HEK293 (cell line): ENCODE measurements around the gene CABLES2.
A peak's percentile ranks its signal among the peaks of the same experiment; 100 is the strongest.

Experiments used
- EGR2 ChIP-seq: fragments of 450-650 bp; formaldehyde crosslinking; IDR thresholded peaks from 2 replicates; pipeline ENCODE4 v1.5.1; 2016; ENCODE audit warnings: low read depth, missing biosample characterization, missing genetic modification characterization
- GLI2 ChIP-seq: fragments of 450-650 bp; formaldehyde crosslinking; IDR thresholded peaks from 2 replicates; pipeline ENCODE4; 2017; ENCODE audit warnings: missing biosample characterization, missing genetic modification characterization, low read depth, borderline replicate concordance
- GLIS1 ChIP-seq: fragments of 450-650 bp; formaldehyde crosslinking; IDR thresholded peaks from 2 replicates; pipeline ENCODE4 v1.5.1; 2016; ENCODE audit warnings: missing biosample characterization, missing genetic modification characterization
- KLF1 ChIP-seq: fragments of 450-650 bp; formaldehyde crosslinking; IDR thresholded peaks from 2 replicates; pipeline ENCODE4 v1.5.1; 2016; ENCODE audit warnings: missing biosample characterization, missing genetic modification characterization
- KLF10 ChIP-seq: fragments of 450-650 bp; IDR thresholded peaks from 2 replicates; pipeline ENCODE4 v1.5.1; 2018; ENCODE audit warnings: missing biosample characterization, mild to moderate bottlenecking, missing genetic modification characterization
- OVOL3 ChIP-seq: fragments of 450-650 bp; formaldehyde crosslinking; IDR thresholded peaks from 2 replicates; pipeline ENCODE4 v1.5.1; 2016; ENCODE audit warnings: missing biosample characterization, missing genetic modification characterization
- SCRT1 ChIP-seq: fragments of 450-650 bp; formaldehyde crosslinking; IDR thresholded peaks from 2 replicates; pipeline ENCODE4 v1.5.1; 2016; ENCODE audit warnings: missing biosample characterization, missing genetic modification characterization, borderline replicate concordance
- TSHZ1 ChIP-seq: fragments of 450-650 bp; formaldehyde crosslinking; IDR thresholded peaks from 2 replicates; pipeline ENCODE4 v1.5.1; 2016; ENCODE audit warnings: missing biosample characterization, missing genetic modification characterization, borderline replicate concordance
- ZBTB8A ChIP-seq: fragments of 450-650 bp; formaldehyde crosslinking; IDR thresholded peaks from 2 replicates; pipeline ENCODE4 v1.5.1; 2016; ENCODE audit warnings: missing biosample characterization, missing genetic modification characterization
- ZFP37 ChIP-seq: fragments of 450-650 bp; formaldehyde crosslinking; IDR thresholded peaks from 2 replicates; pipeline ENCODE4 v1.5.1; 2016; ENCODE audit warnings: missing biosample characterization, missing genetic modification characterization
- ZNF121 ChIP-seq: fragments of 450-650 bp; formaldehyde crosslinking; IDR thresholded peaks from 2 replicates; pipeline ENCODE4 v1.5.1; 2016; ENCODE audit warnings: missing biosample characterization, missing genetic modification characterization
- ZNF146 ChIP-seq: fragments of 450-650 bp; formaldehyde crosslinking; IDR thresholded peaks from 2 replicates; pipeline ENCODE4 v1.5.1; 2016; ENCODE audit warnings: missing biosample characterization, missing genetic modification characterization
- ZNF184 ChIP-seq: fragments of 450-650 bp; IDR thresholded peaks from 2 replicates; pipeline ENCODE4 v1.5.1; 2018; ENCODE audit warnings: missing biosample characterization, mild to moderate bottlenecking, missing genetic modification characterization
- ZNF302 ChIP-seq: fragments of 450-650 bp; formaldehyde crosslinking; IDR thresholded peaks from 2 replicates; pipeline ENCODE4 v1.5.1; 2016; ENCODE audit warnings: missing biosample characterization, missing genetic modification characterization, low read depth
- ZNF362 ChIP-seq: fragments of 450-650 bp; formaldehyde crosslinking; IDR thresholded peaks from 2 replicates; pipeline ENCODE4 v1.5.1; 2016; ENCODE audit warnings: missing biosample characterization, missing genetic modification characterization
- ZNF37A ChIP-seq: fragments of 450-650 bp; IDR thresholded peaks from 2 replicates; pipeline ENCODE4 v1.5.1; 2018; ENCODE audit warnings: missing biosample characterization, missing genetic modification characterization
- ZNF394 ChIP-seq: fragments of 450-650 bp; formaldehyde crosslinking; IDR thresholded peaks from 2 replicates; pipeline ENCODE4 v1.5.1; 2016; ENCODE audit warnings: missing biosample characterization, missing genetic modification characterization, mild to moderate bottlenecking, moderate library complexity, borderline replicate concordance
- ZNF544 ChIP-seq: fragments of 450-650 bp; formaldehyde crosslinking; IDR thresholded peaks from 2 replicates; pipeline ENCODE4 v1.5.0; 2017; ENCODE audit warnings: missing biosample characterization, missing genetic modification characterization
- ZNF692 ChIP-seq: fragments of 450-650 bp; formaldehyde crosslinking; IDR thresholded peaks from 2 replicates; pipeline ENCODE4 v1.5.1; 2016; ENCODE audit warnings: missing biosample characterization, missing genetic modification characterization
- ZNF707 ChIP-seq: fragments of 450-650 bp; formaldehyde crosslinking; IDR thresholded peaks from 2 replicates; pipeline ENCODE4 v1.5.1; 2016; ENCODE audit warnings: missing biosample characterization, missing genetic modification characterization
- ZNF747 ChIP-seq: fragments of 450-650 bp; formaldehyde crosslinking; IDR thresholded peaks from 2 replicates; pipeline ENCODE4 v1.5.1; 2016; ENCODE audit warnings: missing biosample characterization, missing genetic modification characterization
- ZNF76 ChIP-seq: fragments of 450-650 bp; formaldehyde crosslinking; IDR thresholded peaks from 2 replicates; pipeline ENCODE4; 2016; ENCODE audit warnings: low read depth, missing biosample characterization, missing genetic modification characterization, borderline replicate concordance
- ZNF785 ChIP-seq: fragments of 450-650 bp; formaldehyde crosslinking; IDR thresholded peaks from 2 replicates; pipeline ENCODE4 v1.5.1; 2016; ENCODE audit warnings: missing biosample characterization, missing genetic modification characterization
- ZNF843 ChIP-seq: fragments of 450-650 bp; formaldehyde crosslinking; IDR thresholded peaks from 2 replicates; pipeline ENCODE4 v1.5.1; 2016; ENCODE audit warnings: missing biosample characterization, missing genetic modification characterization
- ZSCAN4 ChIP-seq: fragments of 450-650 bp; formaldehyde crosslinking; IDR thresholded peaks from 2 replicates; pipeline ENCODE4 v1.5.1; 2017; ENCODE audit warnings: missing biosample characterization, missing genetic modification characterization
- TF ChIP-seq, protein P1 (sequence below): fragments of 450-650 bp; formaldehyde crosslinking; IDR thresholded peaks from 2 replicates; pipeline ENCODE4 v1.5.1; 2016; ENCODE audit warnings: missing biosample characterization, missing genetic modification characterization
- TF ChIP-seq, protein P2 (sequence below): fragments of 450-650 bp; formaldehyde crosslinking; IDR thresholded peaks from 2 replicates; pipeline ENCODE4 v1.5.1; 2016; ENCODE audit warnings: missing biosample characterization, missing genetic modification characterization
- TF ChIP-seq, protein P3 (sequence below): fragments of 450-650 bp; formaldehyde crosslinking; IDR thresholded peaks from 2 replicates; pipeline ENCODE4 v1.5.1; 2016; ENCODE audit warnings: missing biosample characterization, missing genetic modification characterization

The CABLES2 gene

GRCh38 chr20:62409931-62410745 is 3.1 kb upstream of the CABLES2 start (continued):
- TF ChIP-seq, protein P1, sequence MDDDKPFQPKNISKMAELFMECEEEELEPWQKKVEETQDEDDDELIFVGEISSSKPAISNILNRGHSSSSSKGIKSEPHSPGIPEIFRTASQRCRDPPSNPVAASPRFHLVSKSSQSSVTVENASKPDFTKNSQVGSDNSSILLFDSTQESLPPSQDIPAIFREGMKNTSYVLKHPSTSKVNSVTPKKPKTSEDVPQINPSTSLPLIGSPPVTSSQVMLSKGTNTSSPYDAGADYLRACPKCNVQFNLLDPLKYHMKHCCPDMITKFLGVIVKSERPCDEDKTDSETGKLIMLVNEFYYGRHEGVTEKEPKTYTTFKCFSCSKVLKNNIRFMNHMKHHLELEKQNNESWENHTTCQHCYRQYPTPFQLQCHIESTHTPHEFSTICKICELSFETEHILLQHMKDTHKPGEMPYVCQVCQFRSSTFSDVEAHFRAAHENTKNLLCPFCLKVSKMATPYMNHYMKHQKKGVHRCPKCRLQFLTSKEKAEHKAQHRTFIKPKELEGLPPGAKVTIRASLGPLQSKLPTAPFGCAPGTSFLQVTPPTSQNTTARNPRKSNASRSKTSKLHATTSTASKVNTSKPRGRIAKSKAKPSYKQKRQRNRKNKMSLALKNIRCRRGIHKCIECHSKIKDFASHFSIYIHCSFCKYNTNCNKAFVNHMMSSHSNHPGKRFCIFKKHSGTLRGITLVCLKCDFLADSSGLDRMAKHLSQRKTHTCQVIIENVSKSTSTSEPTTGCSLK (tag by site-specific recombination) = no peak
- TF ChIP-seq ZNF394 (tag by site-specific recombination) = peak; percentile 17; the same call in 1 of the 2 replicates
- TF ChIP-seq GLI2 = no peak
- TF ChIP-seq, protein P2, sequence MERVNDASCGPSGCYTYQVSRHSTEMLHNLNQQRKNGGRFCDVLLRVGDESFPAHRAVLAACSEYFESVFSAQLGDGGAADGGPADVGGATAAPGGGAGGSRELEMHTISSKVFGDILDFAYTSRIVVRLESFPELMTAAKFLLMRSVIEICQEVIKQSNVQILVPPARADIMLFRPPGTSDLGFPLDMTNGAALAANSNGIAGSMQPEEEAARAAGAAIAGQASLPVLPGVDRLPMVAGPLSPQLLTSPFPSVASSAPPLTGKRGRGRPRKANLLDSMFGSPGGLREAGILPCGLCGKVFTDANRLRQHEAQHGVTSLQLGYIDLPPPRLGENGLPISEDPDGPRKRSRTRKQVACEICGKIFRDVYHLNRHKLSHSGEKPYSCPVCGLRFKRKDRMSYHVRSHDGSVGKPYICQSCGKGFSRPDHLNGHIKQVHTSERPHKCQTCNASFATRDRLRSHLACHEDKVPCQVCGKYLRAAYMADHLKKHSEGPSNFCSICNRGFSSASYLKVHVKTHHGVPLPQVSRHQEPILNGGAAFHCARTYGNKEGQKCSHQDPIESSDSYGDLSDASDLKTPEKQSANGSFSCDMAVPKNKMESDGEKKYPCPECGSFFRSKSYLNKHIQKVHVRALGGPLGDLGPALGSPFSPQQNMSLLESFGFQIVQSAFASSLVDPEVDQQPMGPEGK (tag by site-specific recombination) = 0 out of 2 replicates have a peak, but pooled peaks have one; percentile 64
- TF ChIP-seq ZNF37A (tag by site-specific recombination) = no peak
- TF ChIP-seq ZNF785 = no peak
- no peak for TF ChIP-seq ZNF184
- TF ChIP-seq ZNF362 = no peak
- TF ChIP-seq ZNF146 (tag by site-specific recombination) = no peak
- TF ChIP-seq ZNF544 (tag by site-specific recombination) = no peak
- no peak for TF ChIP-seq ZSCAN4 (tag by site-specific recombination)
- TF ChIP-seq ZNF843 (tag by site-specific recombination) = 0 out of 2 replicates have a peak, but pooled peaks have one; percentile 12
- TF ChIP-seq KLF1 (tag by site-specific recombination) = peak; percentile 97
- TF ChIP-seq EGR2 = peak; percentile 96
- no peak for TF ChIP-seq ZFP37 (tag by site-specific recombination)
- TF ChIP-seq ZNF121 = peak; percentile 16; the same call in 1 of the 2 replicates
- TF ChIP-seq ZBTB8A (tag by site-specific recombination) = peak; percentile 35; the same call in 1 of the 2 replicates
- no peak for TF ChIP-seq KLF10 (tag by site-specific recombination)
- no peak for TF ChIP-seq ZNF302 (tag by site-specific recombination)
- TF ChIP-seq SCRT1 (tag by site-specific recombination) = no peak
- TF ChIP-seq TSHZ1 (tag by site-specific recombination) = no peak
- TF ChIP-seq OVOL3 (tag by site-specific recombination) = no peak
- TF ChIP-seq ZNF747 (tag by site-specific recombination) = no peak
- TF ChIP-seq ZNF76 = no peak
- peak; percentile 99 for TF ChIP-seq GLIS1 (tag by site-specific recombination)
- TF ChIP-seq, protein P3, sequence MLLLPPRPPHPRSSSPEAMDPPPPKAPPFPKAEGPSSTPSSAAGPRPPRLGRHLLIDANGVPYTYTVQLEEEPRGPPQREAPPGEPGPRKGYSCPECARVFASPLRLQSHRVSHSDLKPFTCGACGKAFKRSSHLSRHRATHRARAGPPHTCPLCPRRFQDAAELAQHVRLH (tag by site-specific recombination) = no peak
- peak; percentile 61 for TF ChIP-seq ZNF692 (tag by site-specific recombination)
- no peak for TF ChIP-seq ZNF707
